Kidney epithelial cell (primary cell): Measurements from ENCODE around the gene KCNMA1. TPM values are rescaled to one million over a fixed set of nuclear protein-coding genes. Genes with fewer than 3 reads are reported as not detected.

Experiments
- DNase-seq: peaks from one replicate; pipeline ENCODE4 v3.0.0-alpha.2; 2010; ENCODE audit warnings: low read depth
- H3K27me3 ChIP-seq: 2 replicates; pipeline ENCODE4 v1.6.0; 2011; ENCODE audit warnings: low read length; ENCODE audit not compliant: control insufficient read depth, insufficient read depth
- H3K36me3 ChIP-seq: 2 replicates; pipeline ENCODE4 v1.5.1; 2011; ENCODE audit warnings: low read length; ENCODE audit not compliant: control insufficient read depth, insufficient read depth
- H3K4me3 ChIP-seq: 2 replicates; pipeline ENCODE4 v1.5.1; 2011; ENCODE audit warnings: low read depth, mild to moderate bottlenecking, control low read depth, low read length
- CTCF ChIP-seq: IDR thresholded peaks from 2 replicates; pipeline ENCODE4 v1.5.1; 2011; ENCODE audit warnings: mild to moderate bottlenecking, moderate library complexity, low read length, control low read depth, inconsistent platforms; ENCODE audit not compliant: insufficient read depth, poor library complexity, severe bottlenecking
- total RNA-seq: library from RNA; depleted of rRNA; stranded (reverse); fragments of >200 nt; gene quantifications from 2 replicates; pipeline ENCODE4 v1.2.3, GENCODE V29; 2015

KCNMA1 gene
- total RNA-seq, 1 donor from 2014 or later, result 18.9 TPM

GRCh38 chr10:77368006-77368405, 269.6 kb downstream of the KCNMA1 start:
- no peak overlapping the region for H3K4me3 ChIP-seq
- H3K36me3 ChIP-seq, result no peaks in the 10 kb centered on the region
- TF ChIP-seq CTCF, result no peak
- H3K27me3 ChIP-seq, result no peaks in the 10 kb centered on the region
- DNase-seq, result no peak

- Histone ChIP-seq H3K4me3 (no peak overlapping the region), H3K27me3 (no peaks in the 10 kb centered on the region), H3K36me3 (no peaks in the 10 kb centered on the region)
- TF ChIP-seq CTCF, result no peak
- DNase-seq, result no peak
Observed at GRCh38 chr10:77363210-77363609, 274.4 kb downstream of the KCNMA1 start.

GRCh38 chr10:77361831-77362230, 275.8 kb downstream of the KCNMA1 start:
- Histone ChIP-seq H3K36me3 (no peaks in the 10 kb centered on the region), H3K4me3 (no peak overlapping the region), H3K27me3 (no peaks in the 10 kb centered on the region)
- TF ChIP-seq CTCF, result no peak
- no peak for DNase-seq

GRCh38 chr10:77361426-77361825, 276.2 kb downstream of the KCNMA1 start:
- Histone ChIP-seq H3K27me3 (no peaks in the 10 kb centered on the region), H3K4me3 (no peak overlapping the region), H3K36me3 (no peaks in the 10 kb centered on the region)
- TF ChIP-seq CTCF, result no peak
- no peak for DNase-seq

- DNase-seq, result no peak
- TF ChIP-seq CTCF, result no peak
- no peaks in the 10 kb centered on the region for H3K36me3 ChIP-seq
- H3K4me3 ChIP-seq, result no peak overlapping the region
- H3K27me3 ChIP-seq, result no peaks in the 10 kb centered on the region
Observed at GRCh38 chr10:77360835-77361234, 276.8 kb downstream of the KCNMA1 start.

- TF ChIP-seq CTCF, result no peak
- H3K36me3 ChIP-seq, result no peaks in the 10 kb centered on the region
- H3K4me3 ChIP-seq, result no peak overlapping the region
- no peaks in the 10 kb centered on the region for H3K27me3 ChIP-seq
- no peak for DNase-seq
Observed at GRCh38 chr10:77359950-77360520, 277.6 kb downstream of the KCNMA1 start.
